HUES48 (cell line): ENCODE results near the gene TIMM10.

ENCODE experiments used
- H3K27ac ChIP-seq: one replicate; pipeline ENCODE4 v1.7.0; 2013; ENCODE audit warnings: low read depth, low read length, inconsistent platforms
- H3K27me3 ChIP-seq: 2 replicates; pipeline ENCODE4 v1.6.1; 2013; ENCODE audit warnings: mild to moderate bottlenecking, low read length; ENCODE audit not compliant: control insufficient read depth, insufficient read depth
- H3K36me3 ChIP-seq: 2 replicates; pipeline ENCODE4 v1.6.1; 2013; ENCODE audit warnings: low read length; ENCODE audit not compliant: control insufficient read depth, insufficient read depth
- H3K4me1 ChIP-seq: 2 replicates; pipeline ENCODE4 v1.6.1; 2013; ENCODE audit warnings: mild to moderate bottlenecking, low read length; ENCODE audit not compliant: control insufficient read depth, insufficient read depth
- H3K4me3 ChIP-seq: 2 replicates; pipeline ENCODE4 v1.5.1; 2013; ENCODE audit warnings: mild to moderate bottlenecking, low read depth, low read length
- H3K9ac ChIP-seq: 2 replicates; pipeline ENCODE4 v1.6.1; 2013; ENCODE audit warnings: mild to moderate bottlenecking, low read depth, low read length, moderate library complexity
- H3K9me3 ChIP-seq: 2 replicates; pipeline ENCODE4 v1.6.1; 2013; ENCODE audit warnings: low read length; ENCODE audit not compliant: control insufficient read depth, insufficient read depth

TIMM10 gene

GRCh38 chr11:57556041-57556440 is 25.5 kb upstream of the TIMM10 start:
- H3K4me3 ChIP-seq = no peak overlapping the region
- no peak overlapping the region for H3K27ac ChIP-seq
- H3K9me3 ChIP-seq = no peaks in the 10 kb centered on the region
- H3K27me3 ChIP-seq = no peaks in the 10 kb centered on the region
- H3K36me3 ChIP-seq = peaks cover 52% of the 10 kb centered on the region
- no peaks in the 10 kb centered on the region for H3K4me1 ChIP-seq
- no peak overlapping the region for H3K9ac ChIP-seq

- Histone ChIP-seq H3K4me3 (no peak overlapping the region), H3K4me1 (no peaks in the 10 kb centered on the region), H3K36me3 (peaks cover 57% of the 10 kb centered on the region), H3K27me3 (no peaks in the 10 kb centered on the region), H3K9ac (no peak overlapping the region), H3K27ac (no peak overlapping the region), H3K9me3 (no peaks in the 10 kb centered on the region)
Measured at GRCh38 chr11:57555393-57555792, 24.8 kb upstream of the TIMM10 start.

- peaks cover 54% of the 10 kb centered on the region for H3K36me3 ChIP-seq
- no peak overlapping the region for H3K27ac ChIP-seq
- H3K4me3 ChIP-seq = no peak overlapping the region
- no peaks in the 10 kb centered on the region for H3K4me1 ChIP-seq
- H3K9me3 ChIP-seq = no peaks in the 10 kb centered on the region
- no peaks in the 10 kb centered on the region for H3K27me3 ChIP-seq
- no peak overlapping the region for H3K9ac ChIP-seq
Measured at GRCh38 chr11:57552479-57552878, 21.9 kb upstream of the TIMM10 start.

GRCh38 chr11:57551941-57552340 is 21.4 kb upstream of the TIMM10 start:
- no peaks in the 10 kb centered on the region for H3K27me3 ChIP-seq
- no peaks in the 10 kb centered on the region for H3K9me3 ChIP-seq
- no peak overlapping the region for H3K27ac ChIP-seq
- no peak overlapping the region for H3K9ac ChIP-seq
- H3K4me3 ChIP-seq = no peak overlapping the region
- peaks cover 54% of the 10 kb centered on the region for H3K36me3 ChIP-seq
- H3K4me1 ChIP-seq = no peaks in the 10 kb centered on the region

- no peaks in the 10 kb centered on the region for H3K9me3 ChIP-seq
- no peak overlapping the region for H3K4me3 ChIP-seq
- no peak overlapping the region for H3K27ac ChIP-seq
- no peak overlapping the region for H3K9ac ChIP-seq
- H3K4me1 ChIP-seq = no peaks in the 10 kb centered on the region
- H3K36me3 ChIP-seq = peaks cover 50% of the 10 kb centered on the region
- no peaks in the 10 kb centered on the region for H3K27me3 ChIP-seq
Measured at GRCh38 chr11:57549983-57550382, 19.4 kb upstream of the TIMM10 start.

- Histone ChIP-seq H3K4me3 (no peak overlapping the region), H3K27me3 (no peaks in the 10 kb centered on the region), H3K27ac (no peak overlapping the region), H3K36me3 (peaks cover 34% of the 10 kb centered on the region), H3K4me1 (peaks cover 10% of the 10 kb centered on the region), H3K9me3 (no peaks in the 10 kb centered on the region), H3K9ac (no peak overlapping the region)
Measured at GRCh38 chr11:57547854-57548377, 17.4 kb upstream of the TIMM10 start.

- Histone ChIP-seq H3K9ac (no peak overlapping the region), H3K27me3 (no peaks in the 10 kb centered on the region), H3K4me1 (peaks cover 11% of the 10 kb centered on the region), H3K9me3 (no peaks in the 10 kb centered on the region), H3K4me3 (no peak overlapping the region), H3K27ac (no peak overlapping the region), H3K36me3 (peaks cover 25% of the 10 kb centered on the region)
Measured at GRCh38 chr11:57546869-57547475, 16.4 kb upstream of the TIMM10 start.

- Histone ChIP-seq H3K9ac (no peak overlapping the region), H3K4me3 (no peak overlapping the region), H3K27me3 (no peaks in the 10 kb centered on the region), H3K27ac (no peak overlapping the region), H3K36me3 (peaks cover 20% of the 10 kb centered on the region), H3K9me3 (no peaks in the 10 kb centered on the region), H3K4me1 (peaks cover 11% of the 10 kb centered on the region)
Measured at GRCh38 chr11:57546451-57546850, 15.9 kb upstream of the TIMM10 start.

GRCh38 chr11:57545883-57546282 is 15.3 kb upstream of the TIMM10 start:
- no peak overlapping the region for H3K4me3 ChIP-seq

GRCh38 chr11:57544566-57544965 is 14.0 kb upstream of the TIMM10 start:
- Histone ChIP-seq H3K9ac (no peak overlapping the region), H3K4me1 (peaks cover 11% of the 10 kb centered on the region), H3K4me3 (no peak overlapping the region), H3K27ac (no peak overlapping the region), H3K9me3 (no peaks in the 10 kb centered on the region), H3K27me3 (no peaks in the 10 kb centered on the region), H3K36me3 (peaks cover 4% of the 10 kb centered on the region)

More at GRCh38 chr11:57545883-57546282, 15.3 kb upstream of the TIMM10 start:
- peaks cover 17% of the 10 kb centered on the region for H3K36me3 ChIP-seq
- H3K27me3 ChIP-seq = no peaks in the 10 kb centered on the region
- no peaks in the 10 kb centered on the region for H3K9me3 ChIP-seq
- no peak overlapping the region for H3K27ac ChIP-seq
- H3K4me1 ChIP-seq = peaks cover 11% of the 10 kb centered on the region
- no peak overlapping the region for H3K9ac ChIP-seq

GRCh38 chr11:57543593-57543992 is 13.0 kb upstream of the TIMM10 start:
- H3K4me3 ChIP-seq = no peak overlapping the region

More at GRCh38 chr11:57543593-57543992, 13.0 kb upstream of the TIMM10 start:
- Histone ChIP-seq H3K9ac (no peak overlapping the region), H3K27ac (no peak overlapping the region), H3K9me3 (no peaks in the 10 kb centered on the region), H3K27me3 (no peaks in the 10 kb centered on the region), H3K36me3 (no peaks in the 10 kb centered on the region), H3K4me1 (peaks cover 11% of the 10 kb centered on the region)
